GM19025 (cell line): ENCODE results near the gene NUDT3.
A peak's percentile ranks its signal among the peaks of the same experiment; 100 is the strongest.

ENCODE experiments used
- ATAC-seq: cut with Tn5 transposase; IDR thresholded peaks from one replicate; pipeline ENCODE4 v1.9.1; 2021; ENCODE audit warnings: mild to moderate bottlenecking, low read depth, moderate library complexity; ENCODE audit not compliant: unreplicated experiment

The NUDT3 gene

GRCh38 chr6:34243131-34243771 is 149.2 kb downstream of the NUDT3 start:
- ATAC-seq: no peak

- no peak for ATAC-seq
Measured at GRCh38 chr6:34242252-34243130, 150.0 kb downstream of the NUDT3 start.

GRCh38 chr6:34241351-34242215 is 150.9 kb downstream of the NUDT3 start:
- ATAC-seq: no peak

GRCh38 chr6:34240329-34241248 is 151.9 kb downstream of the NUDT3 start:
- ATAC-seq: no peak

GRCh38 chr6:34239893-34240292 is 152.6 kb downstream of the NUDT3 start:
- ATAC-seq: no peak

GRCh38 chr6:34239500-34239825 is 153.0 kb downstream of the NUDT3 start:
- ATAC-seq: no peak

- ATAC-seq: no peak
Measured at GRCh38 chr6:34238585-34239499, 153.6 kb downstream of the NUDT3 start.

GRCh38 chr6:34237722-34238584 is 154.5 kb downstream of the NUDT3 start:
- ATAC-seq: peak; percentile 7

GRCh38 chr6:34237316-34237721 is 155.2 kb downstream of the NUDT3 start:
- ATAC-seq: peak; percentile 19

GRCh38 chr6:34236443-34237315 is 155.8 kb downstream of the NUDT3 start, which contains the start of gene HMGA1:
Gene HMGA1 (plus strand): TSS chr6:34236873. CDS start chr6:34240781, 3,908 bp downstream.
- peak; percentile 61 for ATAC-seq

GRCh38 chr6:34236131-34236442 is 156.4 kb downstream of the NUDT3 start:
- peak; percentile 4 for ATAC-seq

GRCh38 chr6:34235307-34236130 is 156.9 kb downstream of the NUDT3 start:
- ATAC-seq: no peak

GRCh38 chr6:34234667-34235306 is 157.7 kb downstream of the NUDT3 start:
- no peak for ATAC-seq

- ATAC-seq: no peak
Measured at GRCh38 chr6:34233867-34234266, 158.6 kb downstream of the NUDT3 start.

GRCh38 chr6:34232901-34233300 is 159.6 kb downstream of the NUDT3 start:
- no peak for ATAC-seq
